Activated naive CD8-positive, alpha-beta T cell (primary cell): ENCODE measurements around the gene KIF17.
A peak's percentile ranks its signal among the peaks of the same experiment; 100 is the strongest.

Source experiments
- H3K27ac Mint-ChIP-seq: one replicate; pipeline ENCODE4 v1.8.0; 2021; ENCODE audit warnings: mixed read lengths
- H3K27me3 Mint-ChIP-seq: one replicate; pipeline ENCODE4 v1.8.0; 2021; ENCODE audit warnings: mixed read lengths
- H3K36me3 Mint-ChIP-seq: one replicate; pipeline ENCODE4 v1.8.0; 2021; ENCODE audit warnings: mixed read lengths
- H3K4me1 Mint-ChIP-seq: one replicate; pipeline ENCODE4 v1.8.0; 2021; ENCODE audit warnings: low read depth, mixed read lengths
- H3K4me3 Mint-ChIP-seq: one replicate; pipeline ENCODE4 v1.8.0; 2021; ENCODE audit warnings: mild to moderate bottlenecking, mixed read lengths
- H3K9me3 Mint-ChIP-seq: one replicate; pipeline ENCODE4 v1.8.0; 2021; ENCODE audit warnings: low read depth, mixed read lengths

Gene KIF17

DNA sequence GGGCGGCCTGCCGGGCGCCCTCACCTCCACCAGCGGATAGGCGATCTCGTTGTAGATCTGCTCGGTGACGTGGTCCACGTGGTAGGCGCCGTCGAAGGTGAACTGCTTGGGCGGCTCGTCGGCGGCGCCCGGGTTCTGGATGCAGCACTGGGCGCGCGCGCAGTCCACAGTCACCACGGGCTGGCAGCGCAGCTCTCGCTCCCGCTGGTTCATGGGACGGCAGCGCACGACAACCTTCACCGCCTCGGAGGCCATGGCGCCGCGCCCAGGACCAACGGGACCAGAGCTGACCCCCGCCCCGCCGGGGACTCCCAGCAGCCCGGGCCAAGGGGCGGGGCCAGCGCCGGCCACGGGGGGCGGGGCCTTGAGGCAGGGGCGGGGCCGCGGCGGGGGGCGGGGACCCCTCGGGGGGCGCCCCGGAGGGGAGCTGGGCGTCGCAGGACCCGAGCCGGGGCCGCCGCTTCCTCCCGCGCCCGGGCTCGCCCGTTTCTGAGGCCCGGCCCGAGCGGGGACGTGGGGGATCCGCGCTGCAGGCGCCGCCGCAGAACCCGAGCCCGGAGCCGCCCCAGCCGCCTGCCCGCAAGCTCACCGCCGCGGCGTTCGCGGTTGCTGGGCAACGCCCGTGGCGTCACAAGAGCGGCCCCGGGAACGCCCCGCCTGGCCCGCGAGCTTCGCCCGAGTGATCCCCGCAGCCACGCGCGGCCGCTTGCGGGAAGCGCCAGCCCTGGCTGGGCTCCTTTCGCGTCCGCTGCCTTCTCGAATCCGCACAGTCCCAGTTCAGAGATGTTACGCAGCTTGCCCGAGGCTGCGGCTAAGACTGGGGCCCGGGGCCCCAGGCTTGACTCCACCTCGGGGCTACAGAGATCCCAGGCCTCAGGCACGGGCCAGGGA, at the start of gene KIF17:
KIF17 (minus strand) TSS at position 556 of the 891 bp plus-strand sequence; CDS start at position 255, 301 bp downstream.
- no peaks in the 10 kb centered on the region for H3K9me3 Mint-ChIP-seq
- H3K4me1 Mint-ChIP-seq: peaks cover 13% of the 10 kb centered on the region
- peak within 1 kb of the TSS; percentile 76 for H3K4me3 Mint-ChIP-seq
- no peak within 1 kb of the TSS for H3K27ac Mint-ChIP-seq
- H3K36me3 Mint-ChIP-seq: no peaks in the 10 kb centered on the region
- H3K27me3 Mint-ChIP-seq: peaks cover 18% of the 10 kb centered on the region

GRCh38 chr1:20767271-20767670, 49.5 kb upstream of the KIF17 start:
- Mint-ChIP-seq H3K4me1 (no peaks in the 10 kb centered on the region), H3K36me3 (peaks cover 5% of the 10 kb centered on the region), H3K4me3 (no peak overlapping the region), H3K9me3 (no peaks in the 10 kb centered on the region), H3K27ac (no peak overlapping the region), H3K27me3 (no peaks in the 10 kb centered on the region)

DNA sequence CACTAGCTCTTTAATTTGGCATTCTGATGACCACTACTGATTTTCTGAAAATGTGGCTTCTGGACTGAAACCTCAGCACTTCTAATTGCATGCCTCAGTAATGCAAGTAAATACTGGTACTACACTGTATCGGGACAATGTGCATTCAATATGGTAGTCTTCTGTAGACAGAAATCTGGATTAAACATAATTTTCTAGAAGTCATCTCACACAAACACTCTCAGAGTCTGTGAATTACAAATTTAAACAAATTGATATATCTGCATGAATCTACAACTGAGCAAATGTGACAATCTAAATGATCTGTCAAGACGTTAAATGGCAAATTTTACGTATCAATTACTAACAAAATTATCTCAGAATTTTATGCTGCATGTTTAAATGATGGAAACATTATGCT, 45.6 kb upstream of the KIF17 start:
- Mint-ChIP-seq H3K36me3 (peaks cover 6% of the 10 kb centered on the region), H3K9me3 (no peaks in the 10 kb centered on the region)

DNA sequence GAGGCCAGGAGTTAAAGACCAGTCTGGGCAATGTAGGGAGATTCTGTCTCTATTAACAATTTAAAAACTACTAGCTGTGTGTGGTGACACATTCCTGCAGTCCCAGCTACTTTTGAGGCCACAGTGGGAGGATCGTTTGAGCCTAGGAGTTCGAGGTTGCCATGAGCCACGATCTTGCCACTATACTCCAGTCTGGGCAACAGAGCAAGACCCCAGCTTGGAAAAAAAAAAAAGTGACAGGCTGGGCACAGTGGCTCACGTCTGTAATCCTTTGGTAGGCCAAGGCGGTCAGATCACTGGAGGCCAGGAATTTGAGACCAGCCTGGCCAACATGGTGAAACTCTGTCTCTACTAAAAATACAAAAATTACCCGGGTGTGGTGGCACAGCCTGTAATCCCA, 42.5 kb upstream of the KIF17 start:
- H3K27me3 Mint-ChIP-seq: no peaks in the 10 kb centered on the region
- peaks cover 6% of the 10 kb centered on the region for H3K36me3 Mint-ChIP-seq
- H3K9me3 Mint-ChIP-seq: no peaks in the 10 kb centered on the region
- H3K4me3 Mint-ChIP-seq: no peak overlapping the region
- H3K4me1 Mint-ChIP-seq: no peaks in the 10 kb centered on the region
- no peak overlapping the region for H3K27ac Mint-ChIP-seq

More for the DNA sequence above, 45.6 kb upstream of the KIF17 start:
- no peak overlapping the region for H3K4me3 Mint-ChIP-seq
- no peaks in the 10 kb centered on the region for H3K4me1 Mint-ChIP-seq
- no peak overlapping the region for H3K27ac Mint-ChIP-seq
- no peaks in the 10 kb centered on the region for H3K27me3 Mint-ChIP-seq

- H3K36me3 Mint-ChIP-seq: peaks cover 4% of the 10 kb centered on the region
- no peaks in the 10 kb centered on the region for H3K9me3 Mint-ChIP-seq
- no peak overlapping the region for H3K4me3 Mint-ChIP-seq
- H3K27ac Mint-ChIP-seq: peak overlapping the region; percentile 30
- H3K4me1 Mint-ChIP-seq: peaks cover 6% of the 10 kb centered on the region
- no peaks in the 10 kb centered on the region for H3K27me3 Mint-ChIP-seq
Measured at GRCh38 chr1:20753589-20753988, 35.8 kb upstream of the KIF17 start.

DNA sequence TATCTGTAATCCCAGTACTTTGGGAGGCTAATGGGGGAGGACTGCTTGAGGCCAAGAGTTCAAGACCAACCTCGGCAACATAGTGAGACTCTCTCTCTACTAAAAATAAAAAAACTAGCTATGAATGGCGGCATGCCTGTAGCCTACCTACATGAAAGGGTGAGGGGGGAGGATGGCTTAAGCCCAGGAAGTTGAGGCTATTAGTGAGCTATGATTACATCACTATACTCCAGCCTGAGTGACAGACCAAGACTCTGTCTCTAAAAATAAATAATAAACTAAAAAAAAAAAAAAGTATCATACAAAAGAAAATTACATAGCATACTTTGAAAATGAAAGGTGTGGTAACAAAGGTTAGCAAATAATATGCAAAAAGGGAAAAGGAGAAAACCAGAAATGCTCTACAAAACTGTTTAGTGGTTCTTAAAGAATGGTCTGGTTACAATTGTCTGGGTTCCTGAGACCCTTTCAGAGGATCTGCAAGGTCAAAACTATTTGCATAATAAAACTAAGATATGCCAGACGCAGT, 33.7 kb upstream of the KIF17 start:
- Mint-ChIP-seq H3K9me3 (no peaks in the 10 kb centered on the region), H3K27ac (no peak overlapping the region), H3K4me3 (no peak overlapping the region)

DNA sequence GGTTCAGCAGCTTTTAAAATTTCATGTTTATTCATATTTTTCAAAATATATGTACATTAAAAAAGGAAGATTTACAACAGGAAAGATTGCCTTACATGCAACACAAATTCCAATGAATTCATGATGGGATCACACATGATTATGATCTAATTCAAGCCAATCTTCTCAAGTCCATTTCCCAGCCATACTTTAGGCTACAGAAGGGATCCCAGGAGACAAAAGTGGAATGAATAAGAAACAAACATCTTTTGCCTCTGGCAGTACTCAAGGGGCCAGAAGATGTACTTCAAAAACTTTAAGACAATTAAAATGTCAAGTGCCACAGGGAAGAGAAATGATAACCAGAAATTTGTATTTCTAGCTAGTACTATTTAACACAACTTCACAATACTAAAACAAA, 24.9 kb upstream of the KIF17 start:
- Mint-ChIP-seq H3K36me3 (peaks cover 9% of the 10 kb centered on the region), H3K4me3 (no peak overlapping the region), H3K9me3 (no peaks in the 10 kb centered on the region), H3K27ac (no peak overlapping the region), H3K4me1 (no peaks in the 10 kb centered on the region), H3K27me3 (no peaks in the 10 kb centered on the region)

More for the DNA sequence above, 33.7 kb upstream of the KIF17 start:
- Mint-ChIP-seq H3K36me3 (peaks cover 4% of the 10 kb centered on the region), H3K4me1 (peaks cover 6% of the 10 kb centered on the region), H3K27me3 (no peaks in the 10 kb centered on the region)

DNA sequence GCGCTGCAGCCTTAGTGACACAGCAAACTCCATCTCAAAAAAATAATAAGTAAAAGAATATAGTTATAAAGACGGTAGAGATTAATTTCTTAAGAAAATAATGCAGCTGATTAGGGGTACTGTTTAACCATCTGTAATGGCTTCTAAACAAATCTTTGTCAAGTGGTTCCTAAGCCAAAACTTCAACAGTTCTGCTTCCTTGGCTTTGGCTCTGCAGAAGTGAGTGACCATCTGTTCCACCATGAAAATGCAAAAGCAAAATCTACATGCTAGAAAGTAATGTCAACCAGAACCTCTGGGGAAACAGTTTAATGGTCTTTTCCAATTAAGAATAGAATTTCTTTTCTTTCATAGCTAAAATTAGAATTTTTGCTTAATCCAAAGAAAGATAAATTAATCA, 23.0 kb upstream of the KIF17 start:
- H3K4me3 Mint-ChIP-seq: no peak overlapping the region
- H3K36me3 Mint-ChIP-seq: peaks cover 9% of the 10 kb centered on the region
- no peaks in the 10 kb centered on the region for H3K27me3 Mint-ChIP-seq
- H3K9me3 Mint-ChIP-seq: no peaks in the 10 kb centered on the region
- no peak overlapping the region for H3K27ac Mint-ChIP-seq
- H3K4me1 Mint-ChIP-seq: no peaks in the 10 kb centered on the region

- H3K4me1 Mint-ChIP-seq: no peaks in the 10 kb centered on the region
- H3K27me3 Mint-ChIP-seq: no peaks in the 10 kb centered on the region
- H3K9me3 Mint-ChIP-seq: no peaks in the 10 kb centered on the region
- no peak overlapping the region for H3K4me3 Mint-ChIP-seq
- peak overlapping the region; percentile 29 for H3K27ac Mint-ChIP-seq
- peaks cover 5% of the 10 kb centered on the region for H3K36me3 Mint-ChIP-seq
Measured at GRCh38 chr1:20739225-20739624, 21.4 kb upstream of the KIF17 start.

DNA sequence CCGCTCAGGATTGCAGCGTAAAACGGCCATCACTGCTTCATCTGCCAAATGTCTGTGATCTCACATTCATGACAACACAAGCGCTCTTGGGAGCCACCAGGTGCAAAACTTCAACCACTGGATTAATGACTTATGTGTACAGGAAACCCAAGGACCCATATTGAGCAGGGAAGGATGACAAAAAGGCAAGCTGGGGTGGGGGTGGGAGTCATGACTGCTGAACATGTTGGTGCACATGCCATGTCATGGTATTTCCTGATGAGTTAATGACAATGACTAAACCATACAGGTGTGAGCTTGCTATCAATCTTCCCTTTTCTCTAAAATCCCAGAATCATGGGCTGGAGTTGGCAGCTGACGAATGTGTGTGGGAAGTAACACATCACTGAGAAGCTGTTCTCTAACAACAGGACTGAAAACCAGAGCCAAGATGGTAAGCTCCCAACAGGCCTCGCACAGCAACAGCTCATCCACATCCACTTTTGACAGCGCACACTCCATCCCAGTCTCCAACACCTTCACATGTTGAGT, 17.8 kb upstream of the KIF17 start:
- no peak overlapping the region for H3K27ac Mint-ChIP-seq
- H3K4me1 Mint-ChIP-seq: peaks cover 7% of the 10 kb centered on the region
- no peaks in the 10 kb centered on the region for H3K36me3 Mint-ChIP-seq
- no peaks in the 10 kb centered on the region for H3K27me3 Mint-ChIP-seq
- no peak overlapping the region for H3K4me3 Mint-ChIP-seq
- H3K9me3 Mint-ChIP-seq: no peaks in the 10 kb centered on the region

- no peaks in the 10 kb centered on the region for H3K9me3 Mint-ChIP-seq
- H3K36me3 Mint-ChIP-seq: no peaks in the 10 kb centered on the region
- peaks cover 12% of the 10 kb centered on the region for H3K4me1 Mint-ChIP-seq
- peaks cover 2% of the 10 kb centered on the region for H3K27me3 Mint-ChIP-seq
- H3K4me3 Mint-ChIP-seq: peak overlapping the region; percentile 89
- peak overlapping the region; percentile 66 for H3K27ac Mint-ChIP-seq
Measured at GRCh38 chr1:20733360-20733975, 15.7 kb upstream of the KIF17 start.

- no peaks in the 10 kb centered on the region for H3K36me3 Mint-ChIP-seq
- H3K9me3 Mint-ChIP-seq: no peaks in the 10 kb centered on the region
- H3K27me3 Mint-ChIP-seq: peaks cover 2% of the 10 kb centered on the region
- peak within 1 kb of the TSS; percentile 89 for H3K4me3 Mint-ChIP-seq
- H3K4me1 Mint-ChIP-seq: peaks cover 12% of the 10 kb centered on the region
- H3K27ac Mint-ChIP-seq: peak within 1 kb of the TSS; percentile 66
Measured at GRCh38 chr1:20732588-20733359, 15.0 kb upstream of the KIF17 start, which contains the start of gene SH2D5. SH2D5 (minus strand) TSS chr1:20732703; CDS start chr1:20728044, 4,659 bp downstream.

GRCh38 chr1:20732071-20732587, 14.3 kb upstream of the KIF17 start:
- Mint-ChIP-seq H3K4me3 (peak overlapping the region; percentile 89), H3K27ac (peak overlapping the region; percentile 61), H3K4me1 (peaks cover 12% of the 10 kb centered on the region), H3K9me3 (no peaks in the 10 kb centered on the region), H3K36me3 (no peaks in the 10 kb centered on the region), H3K27me3 (peaks cover 2% of the 10 kb centered on the region)
